Measurements from ENCODE around the gene CDK5RAP2. TPM values are rescaled to one million over a fixed set of nuclear protein-coding genes. Genes with fewer than 3 reads are reported as not detected.

The CDK5RAP2 gene
- total RNA-seq, 1 donor from 2014 or later: 63.6 TPM

DNA sequence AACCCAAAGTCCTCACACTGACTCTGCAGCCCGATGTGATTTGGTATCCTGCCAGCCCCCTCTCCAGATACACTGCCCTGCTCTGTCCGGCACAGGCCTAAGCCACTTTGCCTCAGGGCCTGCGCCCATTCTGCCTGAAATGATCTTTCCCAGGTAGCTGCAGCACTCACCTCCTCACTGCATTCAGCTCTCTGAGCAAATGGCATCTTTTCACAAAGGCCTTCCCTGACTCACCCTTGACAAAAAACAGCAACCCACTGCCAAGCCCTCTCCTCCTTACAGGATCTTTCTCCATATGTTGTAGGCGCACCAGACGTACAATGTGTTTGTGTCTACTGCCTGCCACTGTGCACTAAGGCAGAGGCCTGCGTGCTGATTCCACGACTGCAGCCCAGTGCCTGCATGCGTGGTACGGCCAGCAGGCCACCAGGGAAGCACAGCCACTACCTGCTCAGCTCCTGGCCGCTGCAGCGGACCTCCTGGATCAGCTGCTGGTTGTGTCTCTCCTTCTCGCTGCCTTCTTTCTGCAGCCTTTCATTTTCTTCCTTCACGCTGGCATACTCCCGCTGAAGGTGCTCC is 171.2 kb downstream of the CDK5RAP2 start:
- peaks cover 44% of the 10 kb centered on the region for H3K4me1 ChIP-seq
- intact Hi-C loops (cut with micrococcal nuclease): no loop called here
- no peak overlapping the region for H3K4me3 ChIP-seq
- H3K9me3 ChIP-seq (replicated peaks): no peaks in the 10 kb centered on the region
- no peak overlapping the region for H3K27ac ChIP-seq (replicated peaks)
- H3K27me3 ChIP-seq (ENCODE audit: low read depth): no peaks in the 10 kb centered on the region
- H3K36me3 ChIP-seq: peaks cover 71% of the 10 kb centered on the region
- DNase-seq: no peak
- TF ChIP-seq, protein P1, sequence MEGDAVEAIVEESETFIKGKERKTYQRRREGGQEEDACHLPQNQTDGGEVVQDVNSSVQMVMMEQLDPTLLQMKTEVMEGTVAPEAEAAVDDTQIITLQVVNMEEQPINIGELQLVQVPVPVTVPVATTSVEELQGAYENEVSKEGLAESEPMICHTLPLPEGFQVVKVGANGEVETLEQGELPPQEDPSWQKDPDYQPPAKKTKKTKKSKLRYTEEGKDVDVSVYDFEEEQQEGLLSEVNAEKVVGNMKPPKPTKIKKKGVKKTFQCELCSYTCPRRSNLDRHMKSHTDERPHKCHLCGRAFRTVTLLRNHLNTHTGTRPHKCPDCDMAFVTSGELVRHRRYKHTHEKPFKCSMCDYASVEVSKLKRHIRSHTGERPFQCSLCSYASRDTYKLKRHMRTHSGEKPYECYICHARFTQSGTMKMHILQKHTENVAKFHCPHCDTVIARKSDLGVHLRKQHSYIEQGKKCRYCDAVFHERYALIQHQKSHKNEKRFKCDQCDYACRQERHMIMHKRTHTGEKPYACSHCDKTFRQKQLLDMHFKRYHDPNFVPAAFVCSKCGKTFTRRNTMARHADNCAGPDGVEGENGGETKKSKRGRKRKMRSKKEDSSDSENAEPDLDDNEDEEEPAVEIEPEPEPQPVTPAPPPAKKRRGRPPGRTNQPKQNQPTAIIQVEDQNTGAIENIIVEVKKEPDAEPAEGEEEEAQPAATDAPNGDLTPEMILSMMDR (IDR thresholded peaks at IDR 0.05; ENCODE audit: borderline replicate concordance): no peak

DNA sequence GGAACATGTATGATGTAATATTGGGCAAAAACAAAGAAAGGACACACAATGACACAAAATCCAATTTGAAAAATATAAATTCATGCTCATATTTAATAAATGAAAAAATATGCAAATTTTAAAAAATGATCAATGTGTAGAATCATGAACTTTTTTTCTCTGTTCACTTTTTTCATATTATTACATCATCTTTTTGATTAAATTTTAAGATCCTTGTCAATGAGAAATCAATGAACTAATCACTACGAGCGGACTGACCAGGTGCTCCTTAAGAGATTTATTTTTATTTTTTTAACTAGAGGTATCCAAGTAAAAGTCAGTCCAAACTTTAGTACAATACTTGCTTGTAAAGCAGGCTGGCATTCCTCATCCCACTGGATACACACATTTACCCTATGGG is 174.1 kb downstream of the CDK5RAP2 start:
- peaks cover 96% of the 10 kb centered on the region for H3K36me3 ChIP-seq
- no peak for DNase-seq

DNA sequence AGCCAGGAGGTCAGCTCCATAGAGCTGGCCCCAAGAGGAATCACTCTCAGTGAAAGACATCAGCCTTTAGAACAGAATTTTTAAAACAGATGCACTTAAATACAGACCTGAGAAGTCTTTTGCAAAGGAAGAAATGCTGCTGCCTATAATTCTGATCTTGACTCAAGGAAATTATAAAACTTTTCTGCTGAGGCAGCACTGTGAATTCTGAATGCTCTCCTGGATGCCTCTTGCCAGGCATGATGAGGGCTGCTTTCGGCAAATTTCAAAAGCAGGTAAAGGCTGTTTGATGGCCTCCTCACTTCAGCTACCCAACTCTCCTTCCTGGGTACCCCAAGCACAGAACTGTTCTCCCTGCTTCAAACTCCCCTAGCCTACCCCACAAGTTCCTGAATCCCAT is 174.8 kb downstream of the CDK5RAP2 start:
- TF ChIP-seq, protein P1 (IDR thresholded peaks at IDR 0.05; ENCODE audit: borderline replicate concordance): no peak
- Histone ChIP-seq H3K27ac (replicated peaks) (no peak overlapping the region), H3K27me3 (ENCODE audit: low read depth) (no peaks in the 10 kb centered on the region), H3K4me3 (no peak overlapping the region), H3K4me1 (peaks cover 16% of the 10 kb centered on the region), H3K36me3 (peaks cover 97% of the 10 kb centered on the region), H3K9me3 (replicated peaks) (no peaks in the 10 kb centered on the region)
- no peak for DNase-seq
- intact Hi-C loops (cut with micrococcal nuclease): no loop called here

More for the DNA sequence above, 174.1 kb downstream of the CDK5RAP2 start:
- no peaks in the 10 kb centered on the region for H3K27me3 ChIP-seq (ENCODE audit: low read depth)
- peaks cover 23% of the 10 kb centered on the region for H3K4me1 ChIP-seq
- intact Hi-C loops (cut with micrococcal nuclease): no loop called here
- H3K27ac ChIP-seq (replicated peaks): no peak overlapping the region
- TF ChIP-seq, protein P1 (IDR thresholded peaks at IDR 0.05; ENCODE audit: borderline replicate concordance): no peak
- no peaks in the 10 kb centered on the region for H3K9me3 ChIP-seq (replicated peaks)
- H3K4me3 ChIP-seq: no peak overlapping the region

DNA sequence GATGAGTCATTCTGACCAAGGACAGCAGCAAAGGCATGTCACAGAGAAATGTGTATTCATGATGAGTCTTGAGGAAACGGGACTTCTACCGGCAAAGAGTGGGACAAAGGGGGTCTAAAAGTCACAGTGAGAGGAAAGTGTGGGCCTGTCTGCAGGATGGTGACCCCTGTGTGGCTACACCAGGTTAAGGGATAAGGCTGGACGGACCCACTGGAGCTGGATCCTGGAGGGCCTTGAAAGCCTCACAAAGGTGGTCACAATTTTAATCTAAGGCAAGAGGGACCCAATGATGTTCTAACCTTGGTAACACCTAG is 176.5 kb downstream of the CDK5RAP2 start:
- no peaks in the 10 kb centered on the region for H3K4me1 ChIP-seq
- H3K27ac ChIP-seq (replicated peaks): no peak overlapping the region
- TF ChIP-seq, protein P1 (IDR thresholded peaks at IDR 0.05; ENCODE audit: borderline replicate concordance): no peak
- no peak overlapping the region for H3K4me3 ChIP-seq
- intact Hi-C loops (cut with micrococcal nuclease): no loop called here
- H3K9me3 ChIP-seq (replicated peaks): no peaks in the 10 kb centered on the region
- no peak for DNase-seq
- H3K27me3 ChIP-seq (ENCODE audit: low read depth): no peaks in the 10 kb centered on the region
- H3K36me3 ChIP-seq: peaks cover 97% of the 10 kb centered on the region

DNA sequence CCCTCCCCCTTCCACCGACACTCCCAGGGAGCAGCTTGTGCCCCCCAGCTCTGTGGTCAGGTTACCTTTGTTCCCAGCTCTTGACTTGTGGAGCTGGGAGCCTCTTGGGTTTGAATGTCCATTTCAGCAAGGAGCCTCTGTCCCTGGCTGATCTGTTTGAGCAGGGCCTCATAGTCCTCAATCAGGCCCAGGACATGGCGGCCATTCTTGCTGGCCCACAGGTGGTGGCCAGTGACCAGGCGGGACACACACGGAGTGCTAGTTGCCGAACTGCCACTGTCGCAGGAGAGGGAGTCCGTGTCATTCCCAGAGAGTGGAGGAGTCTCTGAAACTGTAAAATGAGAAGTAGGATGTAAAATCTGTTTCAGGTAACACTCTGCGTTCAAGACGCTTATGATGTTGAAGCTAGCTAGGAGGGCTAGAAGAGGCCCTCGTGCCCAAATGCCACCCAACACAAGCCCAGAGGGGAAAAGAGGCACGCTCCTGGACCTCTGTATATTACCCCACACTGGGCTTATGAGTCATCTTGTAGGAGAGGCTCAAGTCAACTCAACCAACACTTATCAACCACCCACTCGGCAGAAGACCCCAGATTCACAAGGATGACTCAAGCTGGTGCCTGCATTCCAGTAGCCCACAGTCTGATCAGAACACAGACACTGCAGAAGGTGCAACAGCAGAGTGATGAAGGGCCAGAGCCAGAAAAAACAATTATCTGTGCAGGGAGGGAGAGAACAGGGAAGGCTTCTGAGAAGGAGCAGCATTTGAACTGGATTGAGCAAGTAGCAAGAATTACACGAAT is 177.0 kb downstream of the CDK5RAP2 start:
- H3K36me3 ChIP-seq: peaks cover 97% of the 10 kb centered on the region
- TF ChIP-seq, protein P1 (IDR thresholded peaks at IDR 0.05; ENCODE audit: borderline replicate concordance): no peak
- DNase-seq: no peak
- H3K9me3 ChIP-seq (replicated peaks): no peaks in the 10 kb centered on the region
- no peak overlapping the region for H3K27ac ChIP-seq (replicated peaks)
- intact Hi-C loops (cut with micrococcal nuclease): no loop called here
- H3K4me1 ChIP-seq: no peaks in the 10 kb centered on the region
- no peak overlapping the region for H3K4me3 ChIP-seq
- H3K27me3 ChIP-seq (ENCODE audit: low read depth): no peaks in the 10 kb centered on the region
